CD14-positive monocyte (primary cell): Measurements from ENCODE around the gene TMEM215. TPM values are rescaled to one million over a fixed set of nuclear protein-coding genes. Genes with fewer than 3 reads are reported as not detected.

Source experiments
- DNase-seq, 3 donors: peaks; one replicate each; pipeline ENCODE4 v3.0.0-alpha.2; 2011 to 2022
- H2AFZ ChIP-seq: 2 replicates; pipeline ENCODE4 v1.6.0; 2012; ENCODE audit warnings: mild to moderate bottlenecking, low read depth, low read length, inconsistent platforms; ENCODE audit not compliant: insufficient read depth, poor library complexity, severe bottlenecking
- H3K27ac ChIP-seq, 2 donors: 1 replicate in 1 of 2; 2 replicates in 1 of 2; pipeline ENCODE4 v1.5.1; 2012 to 2013; ENCODE audit warnings: low read length in 2 of 2, control low read depth in 1 of 2, inconsistent platforms in 1 of 2, low read depth in 1 of 2, mild to moderate bottlenecking in 1 of 2
- H3K27me3 ChIP-seq, 2 donors: one replicate each; pipeline versions ENCODE4 v1.6.0 to v1.6.1; 2011 to 2013; ENCODE audit warnings: low read length in 2 of 2; ENCODE audit not compliant: control insufficient read depth in 2 of 2, insufficient read depth in 2 of 2
- H3K36me3 ChIP-seq, 2 donors: replicated peaks in 1 of 2; 1 replicate in 1 of 2; 2 replicates in 1 of 2; pipeline versions ENCODE4 v1.5.1 to v1.6.1; 2012 to 2013; ENCODE audit warnings: low read length in 2 of 2, control low read depth in 1 of 2, inconsistent platforms in 1 of 2, mild to moderate bottlenecking in 1 of 2; ENCODE audit not compliant: insufficient read depth in 2 of 2, control insufficient read depth in 1 of 2
- H3K4me1 ChIP-seq, 2 donors: 1 replicate in 1 of 2; 2 replicates in 1 of 2; pipeline versions ENCODE4 v1.5.1 to v1.6.1; 2012 to 2013; ENCODE audit warnings: low read length in 2 of 2, control low read depth in 1 of 2, inconsistent platforms in 1 of 2, mild to moderate bottlenecking in 1 of 2, moderate library complexity in 1 of 2; ENCODE audit not compliant: insufficient read depth in 2 of 2, control insufficient read depth in 1 of 2
- H3K4me2 ChIP-seq: replicated peaks from 2 replicates; pipeline ENCODE3; 2012; ENCODE audit warnings: low read length, moderate library complexity, mild to moderate bottlenecking; ENCODE audit not compliant: poor library complexity, severe bottlenecking; ENCODE audit errors: extremely low read depth
- H3K4me3 ChIP-seq, 3 experiments: fragments of 200-600 bp in 1 of 3; sonication (generic) in 1 of 3; replicated peaks in 1 of 3; 1 replicate in 2 of 3; 2 replicates in 1 of 3; pipeline ENCODE4 v1.5.1; 2011 to 2013; ENCODE audit warnings: low read length in 3 of 3, mild to moderate bottlenecking in 3 of 3, control low read depth in 2 of 3, low read depth in 2 of 3, inconsistent platforms in 1 of 3, moderate library complexity in 1 of 3
- H3K79me2 ChIP-seq: 2 replicates; pipeline ENCODE4 v1.6.0; 2012; ENCODE audit warnings: mild to moderate bottlenecking, control low read depth, inconsistent platforms, low read length, moderate library complexity; ENCODE audit not compliant: insufficient read depth
- H3K9ac ChIP-seq: 2 replicates; pipeline ENCODE4 v1.6.0; 2017; ENCODE audit warnings: low read length, mild to moderate bottlenecking; ENCODE audit not compliant: insufficient read depth, poor library complexity, severe bottlenecking
- H3K9me3 ChIP-seq, 2 donors: replicated peaks in 1 of 2; 1 replicate in 1 of 2; 2 replicates in 1 of 2; pipeline versions ENCODE4 v1.5.1 to v1.6.1; 2012 to 2013; ENCODE audit warnings: low read length in 2 of 2, control low read depth in 1 of 2; ENCODE audit not compliant: control insufficient read depth in 1 of 2, insufficient read depth in 1 of 2
- H4K20me1 ChIP-seq: 2 replicates; pipeline ENCODE4 v1.6.0; 2012; ENCODE audit warnings: mild to moderate bottlenecking, low read length, control low read depth, moderate library complexity; ENCODE audit not compliant: insufficient read depth
- H3K27ac Mint-ChIP-seq, 7 donors: one replicate each; pipeline ENCODE4 v1.8.0; 2020; ENCODE audit warnings: mild to moderate bottlenecking in 7 of 7, mixed read lengths in 7 of 7, moderate library complexity in 6 of 7, inconsistent platforms in 2 of 7
- H3K27me3 Mint-ChIP-seq, 3 donors: one replicate each; pipeline ENCODE4 v1.8.0; 2021 to 2022; ENCODE audit warnings: low read depth in 3 of 3, mild to moderate bottlenecking in 3 of 3, mixed read lengths in 3 of 3, moderate library complexity in 3 of 3, inconsistent platforms in 1 of 3
- H3K36me3 Mint-ChIP-seq, 2 donors: one replicate each; pipeline ENCODE4 v1.8.0; 2020; ENCODE audit warnings: mixed read lengths in 2 of 2, inconsistent platforms in 1 of 2, mild to moderate bottlenecking in 1 of 2
- H3K4me1 Mint-ChIP-seq: one replicate; pipeline ENCODE4 v1.8.0; 2020; ENCODE audit warnings: mild to moderate bottlenecking, mixed read lengths
- H3K4me3 Mint-ChIP-seq, 2 donors: one replicate each; pipeline ENCODE4 v1.8.0; 2020; ENCODE audit warnings: mild to moderate bottlenecking in 2 of 2, mixed read lengths in 2 of 2, moderate library complexity in 1 of 2
- H3K9me3 Mint-ChIP-seq, 7 donors: one replicate each; pipeline ENCODE4 v1.8.0; 2020 to 2022; ENCODE audit warnings: mixed read lengths in 7 of 7, mild to moderate bottlenecking in 6 of 7, moderate library complexity in 6 of 7, inconsistent platforms in 2 of 7
- WGBS: methylation state at CpG from one replicate; pipeline ENCODE4 v1.1.5; 2013; ENCODE audit warnings: missing lambda C conversion rate; ENCODE audit not compliant: insufficient coverage; 5-methylcytosine and 5-hydroxymethylcytosine counted together
- intact Hi-C, 2 donors: fragments of 100-400 bp; cut with micrococcal nuclease; formaldehyde crosslinking; loops; one replicate each; pipeline versions ENCODE4 v1.15.0 to v1.15.1; 2023
- polyA plus RNA-seq, 3 donors: library from polyadenylated mRNA; depleted of rRNA in 1 of 3; unstranded in 2 of 3; stranded (reverse) in 1 of 3; fragments of 300-500 nt in 2 of 3; fragments of >200 nt in 1 of 3; fragmentation: Illumina TruSeq in 2 of 3; gene quantifications; 1 replicate in 2 of 3; 2 replicates in 1 of 3; pipeline ENCODE4 v1.2.3, GENCODE V29; 2012 to 2021
- TF ChIP-seq, protein P1 (sequence below): fragments of 200-600 bp; IDR thresholded peaks from one replicate; pipeline ENCODE4 v1.8.0; 2022; ENCODE audit warnings: antibody characterized with exemption, mild to moderate bottlenecking

Gene TMEM215
- polyA plus RNA-seq, 3 donors, result not detected

DNA sequence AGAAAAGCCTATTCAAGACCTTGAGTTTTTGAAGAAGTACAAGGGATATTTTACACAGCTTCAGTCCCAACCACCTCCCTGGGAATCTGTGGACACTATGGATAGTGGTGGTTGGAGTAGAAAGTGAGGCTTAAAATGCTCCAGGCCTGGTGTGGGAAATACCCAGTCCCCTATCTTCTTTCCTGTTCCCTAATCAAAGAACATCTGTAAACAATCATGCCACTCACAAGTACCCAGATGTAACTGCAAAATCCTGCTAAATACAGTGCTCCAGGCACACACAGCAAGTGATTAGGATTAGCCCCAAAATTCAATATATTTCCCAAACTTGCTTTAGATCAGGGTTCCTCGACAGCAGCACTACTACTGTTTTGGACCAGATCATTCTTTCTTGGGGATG is 46.0 kb upstream of the TMEM215 start:
- H3K4me2 ChIP-seq, result no peak overlapping the region
- no peak overlapping the region for H3K4me3 ChIP-seq
- H3K9ac ChIP-seq, result no peak overlapping the region
- peaks cover 0 to 7% (median under 1%) of the 10 kb centered on the region in 7 donors for H3K9me3 Mint-ChIP-seq
- H3K27ac Mint-ChIP-seq, result no peak overlapping the region
- H3K36me3 ChIP-seq, result no peaks in the 10 kb centered on the region
- TF ChIP-seq, protein P1, sequence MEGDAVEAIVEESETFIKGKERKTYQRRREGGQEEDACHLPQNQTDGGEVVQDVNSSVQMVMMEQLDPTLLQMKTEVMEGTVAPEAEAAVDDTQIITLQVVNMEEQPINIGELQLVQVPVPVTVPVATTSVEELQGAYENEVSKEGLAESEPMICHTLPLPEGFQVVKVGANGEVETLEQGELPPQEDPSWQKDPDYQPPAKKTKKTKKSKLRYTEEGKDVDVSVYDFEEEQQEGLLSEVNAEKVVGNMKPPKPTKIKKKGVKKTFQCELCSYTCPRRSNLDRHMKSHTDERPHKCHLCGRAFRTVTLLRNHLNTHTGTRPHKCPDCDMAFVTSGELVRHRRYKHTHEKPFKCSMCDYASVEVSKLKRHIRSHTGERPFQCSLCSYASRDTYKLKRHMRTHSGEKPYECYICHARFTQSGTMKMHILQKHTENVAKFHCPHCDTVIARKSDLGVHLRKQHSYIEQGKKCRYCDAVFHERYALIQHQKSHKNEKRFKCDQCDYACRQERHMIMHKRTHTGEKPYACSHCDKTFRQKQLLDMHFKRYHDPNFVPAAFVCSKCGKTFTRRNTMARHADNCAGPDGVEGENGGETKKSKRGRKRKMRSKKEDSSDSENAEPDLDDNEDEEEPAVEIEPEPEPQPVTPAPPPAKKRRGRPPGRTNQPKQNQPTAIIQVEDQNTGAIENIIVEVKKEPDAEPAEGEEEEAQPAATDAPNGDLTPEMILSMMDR, result no peak
- no peaks in the 10 kb centered on the region for H3K4me1 Mint-ChIP-seq
- intact Hi-C loops, result no loop called here
- no peak overlapping the region for H2AFZ ChIP-seq
- H4K20me1 ChIP-seq, result no peaks in the 10 kb centered on the region
- H3K36me3 Mint-ChIP-seq, result no peaks in the 10 kb centered on the region
- no peaks in the 10 kb centered on the region for H3K27me3 ChIP-seq
- no peak for DNase-seq
- no peaks in the 10 kb centered on the region for H3K9me3 ChIP-seq
- H3K4me3 Mint-ChIP-seq, result no peak overlapping the region
- WGBS, result 75% methylated on average over 1 of the region's 1 CpG
- no peaks in the 10 kb centered on the region for H3K79me2 ChIP-seq
- peaks cover 0 to 2% (median 0%) of the 10 kb centered on the region in 3 donors for H3K27me3 Mint-ChIP-seq
- H3K4me1 ChIP-seq, result no peaks in the 10 kb centered on the region
- H3K27ac ChIP-seq, result no peak overlapping the region

DNA sequence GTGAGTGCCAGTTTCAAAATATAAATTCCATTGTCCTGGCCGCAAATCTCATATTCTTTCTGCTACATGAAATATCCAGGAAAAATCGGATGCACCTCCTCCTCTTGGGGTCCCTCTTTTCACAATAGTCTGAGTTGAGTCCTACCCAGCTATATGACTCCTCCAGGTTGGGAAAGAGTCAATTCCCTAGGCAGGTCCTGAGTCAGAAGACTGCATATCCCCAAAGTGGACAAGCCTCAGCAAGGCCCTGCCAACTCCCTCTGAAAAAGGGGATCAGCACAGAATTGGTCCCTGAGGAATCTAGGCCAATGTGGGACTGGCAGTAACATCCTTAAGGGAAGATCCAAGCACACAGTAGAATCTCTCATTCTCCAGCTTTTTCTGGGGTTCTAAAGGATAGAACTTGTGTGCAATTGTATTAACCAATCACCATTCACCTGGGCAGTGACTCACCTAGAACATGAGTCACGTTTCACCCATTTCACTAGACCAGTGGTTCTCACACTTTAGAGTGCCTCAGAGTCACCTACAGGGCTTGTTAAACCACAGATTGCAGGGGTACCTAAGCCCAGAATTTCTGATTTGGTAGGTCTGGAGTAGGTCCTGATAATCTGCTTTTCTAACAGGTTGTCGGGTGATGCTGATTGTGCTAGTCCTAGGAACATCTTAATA is 44.7 kb upstream of the TMEM215 start:
- Histone ChIP-seq H3K4me1 (no peaks in the 10 kb centered on the region), H3K36me3 (no peaks in the 10 kb centered on the region), H2AFZ (no peak overlapping the region), H3K79me2 (no peaks in the 10 kb centered on the region), H3K9ac (no peak overlapping the region), H3K27ac (no peak overlapping the region), H4K20me1 (no peaks in the 10 kb centered on the region), H3K4me2 (no peak overlapping the region), H3K27me3 (no peaks in the 10 kb centered on the region), H3K4me3 (no peak overlapping the region), H3K9me3 (no peaks in the 10 kb centered on the region)
- peaks cover 0 to 3% (median 2%) of the 10 kb centered on the region in 3 donors for H3K27me3 Mint-ChIP-seq
- H3K4me1 Mint-ChIP-seq, result no peaks in the 10 kb centered on the region
- WGBS, result 100% methylated on average over 3 of the region's 4 CpGs
- no peak overlapping the region for H3K27ac Mint-ChIP-seq
- H3K36me3 Mint-ChIP-seq, result no peaks in the 10 kb centered on the region
- TF ChIP-seq, protein P1, result no peak
- intact Hi-C loops, result no loop called here
- peaks cover 0 to 9% (median 4%) of the 10 kb centered on the region in 7 donors for H3K9me3 Mint-ChIP-seq
- DNase-seq, result no peak
- H3K4me3 Mint-ChIP-seq, result no peak overlapping the region
